GM23338 (cell line): Measurements from ENCODE around the gene RAD51B. TPM values are rescaled to one million over a fixed set of nuclear protein-coding genes. Genes with fewer than 3 reads are reported as not detected.

ENCODE experiments used
- ATAC-seq: fragments of 200-7000 bp; cut with Tn5 transposase; 3 replicates; pipeline ENCODE4 v1.9.1; 2020
- DNase-seq: peaks from one replicate; pipeline ENCODE4 v3.0.0-alpha.2; 2015; ENCODE audit warnings: low spot score
- H2AFZ ChIP-seq: fragments of 200-600 bp; sonication (generic); 2 replicates; pipeline ENCODE4 v1.8.0; 2016; ENCODE audit warnings: antibody characterized with exemption, mild to moderate bottlenecking, moderate library complexity
- H3F3A ChIP-seq: fragments of 200-600 bp; sonication (generic); replicated peaks from 2 replicates; pipeline ENCODE4 v1.8.0; 2017; ENCODE audit warnings: antibody characterized with exemption, mixed run types, low read depth
- H3K27ac ChIP-seq: fragments of 200-600 bp; sonication (generic); 2 replicates; pipeline ENCODE4 v1.6.1; 2016; ENCODE audit warnings: low read depth
- H3K27me3 ChIP-seq: fragments of 200-600 bp; sonication (generic); 2 replicates; pipeline ENCODE4 v1.8.0; 2016; ENCODE audit warnings: mild to moderate bottlenecking, mixed run types, moderate library complexity; ENCODE audit not compliant: insufficient read depth
- H3K36me3 ChIP-seq: fragments of 200-600 bp; sonication (generic); 2 replicates; pipeline ENCODE4 v1.8.0; 2016; ENCODE audit warnings: mild to moderate bottlenecking; ENCODE audit not compliant: insufficient read depth
- H3K4me1 ChIP-seq: fragments of 200-600 bp; sonication (generic); 2 replicates; pipeline ENCODE4 v1.8.0; 2016; ENCODE audit warnings: mild to moderate bottlenecking, moderate library complexity; ENCODE audit not compliant: insufficient read depth
- H3K4me2 ChIP-seq: fragments of 200-600 bp; sonication (generic); 2 replicates; pipeline ENCODE4 v1.7.1; 2017; ENCODE audit warnings: mixed run types
- H3K4me3 ChIP-seq: fragments of 200-600 bp; sonication (generic); 2 replicates; pipeline ENCODE4 v1.6.1; 2016; ENCODE audit warnings: mixed run types
- H3K79me2 ChIP-seq: fragments of 200-600 bp; sonication (generic); replicated peaks from 2 replicates; pipeline ENCODE4 v1.8.0; 2017; ENCODE audit warnings: mild to moderate bottlenecking; ENCODE audit not compliant: insufficient read depth
- H3K9me2 ChIP-seq: fragments of 200-600 bp; sonication (generic); 2 replicates; pipeline ENCODE4 v1.8.0; 2017; ENCODE audit not compliant: insufficient read depth
- H4K20me1 ChIP-seq: fragments of 200-600 bp; sonication (generic); replicated peaks from 2 replicates; pipeline ENCODE4 v1.8.0; 2017; ENCODE audit warnings: mild to moderate bottlenecking; ENCODE audit not compliant: insufficient read depth
- H3K27ac Mint-ChIP-seq: 2 replicates; pipeline ENCODE4 v1.8.0; 2020; ENCODE audit warnings: inconsistent platforms, mild to moderate bottlenecking, moderate library complexity, mixed read lengths
- H3K27me3 Mint-ChIP-seq: 3 replicates; pipeline ENCODE4 v1.8.0; 2022; ENCODE audit warnings: low read depth, mild to moderate bottlenecking, moderate library complexity, mixed read lengths, inconsistent platforms; ENCODE audit not compliant: insufficient read depth, poor library complexity
- H3K36me3 Mint-ChIP-seq: 3 replicates; pipeline ENCODE4 v1.8.0; 2021; ENCODE audit warnings: low read depth, mild to moderate bottlenecking, inconsistent platforms, moderate library complexity, mixed read lengths
- H3K4me1 Mint-ChIP-seq: 3 replicates; pipeline ENCODE4 v1.8.0; 2020; ENCODE audit warnings: mild to moderate bottlenecking, inconsistent platforms, mixed read lengths
- H3K4me3 Mint-ChIP-seq: 3 replicates; pipeline ENCODE4 v1.8.0; 2021; ENCODE audit warnings: moderate library complexity, mild to moderate bottlenecking, inconsistent platforms, mixed read lengths
- H3K9me3 Mint-ChIP-seq: 3 replicates; pipeline ENCODE4 v1.8.0; 2020; ENCODE audit warnings: moderate library complexity, mild to moderate bottlenecking, inconsistent platforms, mixed read lengths
- CREB1 ChIP-seq: fragments of 250-450 bp; sonication (Bioruptor Pico); IDR thresholded peaks from 2 replicates; pipeline ENCODE4 v1.5.0; 2020; ENCODE audit warnings: low read depth, mild to moderate bottlenecking, moderate library complexity
- CTCF ChIP-seq, 2 experiments: fragments of 200-600 bp in 1 of 2; sonication (generic) in 1 of 2; conservative IDR thresholded peaks; 2 replicates each; pipeline versions ENCODE4 v1.5.1 to v1.6.1; 2016 to 2017; ENCODE audit warnings: antibody characterized with exemption in 2 of 2, low read depth in 2 of 2, mild to moderate bottlenecking in 2 of 2, moderate library complexity in 1 of 2
- EZH2 ChIP-seq: fragments of 200-600 bp; sonication (generic); IDR thresholded peaks from one replicate; pipeline ENCODE4 v1.8.0; 2017; ENCODE audit warnings: antibody characterized with exemption, mild to moderate bottlenecking, low read depth; ENCODE audit not compliant: unreplicated experiment
- EZH2phosphoT487 ChIP-seq: fragments of 200-600 bp; sonication (generic); IDR thresholded peaks from one replicate; pipeline ENCODE4 v1.8.1; 2018; ENCODE audit warnings: antibody characterized with exemption; ENCODE audit not compliant: unreplicated experiment
- JUNB ChIP-seq: IDR thresholded peaks from one replicate; pipeline ENCODE4 v1.6.1; 2016; ENCODE audit warnings: antibody characterized with exemption; ENCODE audit not compliant: unreplicated experiment
- NANOG ChIP-seq: IDR thresholded peaks from 2 replicates; pipeline ENCODE4 v1.6.1; 2016; ENCODE audit warnings: antibody characterized with exemption, borderline replicate concordance
- POLR2AphosphoS5 ChIP-seq: IDR thresholded peaks from 2 replicates; pipeline ENCODE4 v1.6.1; 2016; ENCODE audit warnings: antibody characterized with exemption, low read depth
- STAT1 ChIP-seq: IDR thresholded peaks from one replicate; pipeline ENCODE4 v1.6.1; 2016; ENCODE audit warnings: antibody characterized with exemption; ENCODE audit not compliant: unreplicated experiment
- ZNF114 ChIP-seq: fragments of 250-450 bp; sonication (Bioruptor Pico); IDR thresholded peaks from 2 replicates; pipeline ENCODE4 v1.5.0; 2020; ENCODE audit warnings: mild to moderate bottlenecking, moderate library complexity
- ZNF331 ChIP-seq: fragments of 250-450 bp; sonication (Bioruptor Pico); IDR thresholded peaks from 2 replicates; pipeline ENCODE4 v1.5.0; 2020; ENCODE audit warnings: low read depth, mild to moderate bottlenecking, moderate library complexity
- ZNF462 ChIP-seq: fragments of 250-450 bp; sonication (Bioruptor Pico); IDR thresholded peaks from 2 replicates; pipeline ENCODE4 v1.5.0; 2020; ENCODE audit warnings: mild to moderate bottlenecking, moderate library complexity
- polyA plus RNA-seq: library from polyadenylated mRNA; unstranded; fragments of >200 nt; fragmentation: Nextera tagmentation; extraction: Ambion mirVana; gene quantifications from 2 replicates; pipeline ENCODE4 v1.2.1, GENCODE V29; 2016
- total RNA-seq: library from RNA; depleted of rRNA; stranded (reverse); fragments of >200 nt; shearing (Covaris generic); gene quantifications from 2 replicates; pipeline ENCODE4 v1.2.3, GENCODE V29; 2014
- TF ChIP-seq, protein P1 (sequence below): IDR thresholded peaks from one replicate; pipeline ENCODE4 v1.6.1; 2018; ENCODE audit warnings: antibody characterized with exemption; ENCODE audit not compliant: unreplicated experiment
- TF ChIP-seq, protein P2 (sequence below): IDR thresholded peaks from 2 replicates; pipeline ENCODE4 v1.6.1; 2016; ENCODE audit warnings: antibody characterized with exemption

The RAD51B gene
- total and polyA plus RNA-seq, 2 experiments from 2014 or later, result 15.7 to 29.1 TPM

GRCh38 chr14:67856827-67857226 lies 37.2 kb downstream of the RAD51B start (continued):
- TF ChIP-seq ZNF462, result no peak
- TF ChIP-seq ZNF114 (CRISPR knock-in tag), result no peak
- TF ChIP-seq POLR2AphosphoS5, result no peak
- TF ChIP-seq EZH2, result no peak
- TF ChIP-seq CREB1 (CRISPR knock-in tag), result no peak
- TF ChIP-seq ZNF331 (CRISPR knock-in tag), result no peak
- no peak for TF ChIP-seq STAT1

GRCh38 chr14:67857778-67858350 lies 38.3 kb downstream of the RAD51B start:
- DNase-seq, result peak; percentile 21
- no peaks in the 10 kb centered on the region for H3K36me3 Mint-ChIP-seq

More at GRCh38 chr14:67857778-67858350, 38.3 kb downstream of the RAD51B start:
- peak; percentile 74 for ATAC-seq
- Histone ChIP-seq H3K27me3 (no peaks in the 10 kb centered on the region), H3K4me2 (no peak overlapping the region), H4K20me1 (no peaks in the 10 kb centered on the region), H3K36me3 (no peaks in the 10 kb centered on the region), H3K79me2 (no peaks in the 10 kb centered on the region), H3K27ac (no peak overlapping the region), H2AFZ (no peak overlapping the region), H3K9me2 (no peaks in the 10 kb centered on the region), H3K4me1 (0 out of 2 replicates have a peak, but pooled peaks cover 4% of the 10 kb centered on the region), H3K4me3 (no peak overlapping the region), H3F3A (no peaks in the 10 kb centered on the region)
- no peak overlapping the region for H3K27ac Mint-ChIP-seq
- peaks cover 3% of the 10 kb centered on the region for H3K27me3 Mint-ChIP-seq
- peaks cover 10% of the 10 kb centered on the region; the same call in 2 of the 3 replicates for H3K4me1 Mint-ChIP-seq
- H3K9me3 Mint-ChIP-seq, result no peaks in the 10 kb centered on the region
- H3K4me3 Mint-ChIP-seq, result no peak overlapping the region
- TF ChIP-seq EZH2phosphoT487, result no peak
- TF ChIP-seq, protein P1, sequence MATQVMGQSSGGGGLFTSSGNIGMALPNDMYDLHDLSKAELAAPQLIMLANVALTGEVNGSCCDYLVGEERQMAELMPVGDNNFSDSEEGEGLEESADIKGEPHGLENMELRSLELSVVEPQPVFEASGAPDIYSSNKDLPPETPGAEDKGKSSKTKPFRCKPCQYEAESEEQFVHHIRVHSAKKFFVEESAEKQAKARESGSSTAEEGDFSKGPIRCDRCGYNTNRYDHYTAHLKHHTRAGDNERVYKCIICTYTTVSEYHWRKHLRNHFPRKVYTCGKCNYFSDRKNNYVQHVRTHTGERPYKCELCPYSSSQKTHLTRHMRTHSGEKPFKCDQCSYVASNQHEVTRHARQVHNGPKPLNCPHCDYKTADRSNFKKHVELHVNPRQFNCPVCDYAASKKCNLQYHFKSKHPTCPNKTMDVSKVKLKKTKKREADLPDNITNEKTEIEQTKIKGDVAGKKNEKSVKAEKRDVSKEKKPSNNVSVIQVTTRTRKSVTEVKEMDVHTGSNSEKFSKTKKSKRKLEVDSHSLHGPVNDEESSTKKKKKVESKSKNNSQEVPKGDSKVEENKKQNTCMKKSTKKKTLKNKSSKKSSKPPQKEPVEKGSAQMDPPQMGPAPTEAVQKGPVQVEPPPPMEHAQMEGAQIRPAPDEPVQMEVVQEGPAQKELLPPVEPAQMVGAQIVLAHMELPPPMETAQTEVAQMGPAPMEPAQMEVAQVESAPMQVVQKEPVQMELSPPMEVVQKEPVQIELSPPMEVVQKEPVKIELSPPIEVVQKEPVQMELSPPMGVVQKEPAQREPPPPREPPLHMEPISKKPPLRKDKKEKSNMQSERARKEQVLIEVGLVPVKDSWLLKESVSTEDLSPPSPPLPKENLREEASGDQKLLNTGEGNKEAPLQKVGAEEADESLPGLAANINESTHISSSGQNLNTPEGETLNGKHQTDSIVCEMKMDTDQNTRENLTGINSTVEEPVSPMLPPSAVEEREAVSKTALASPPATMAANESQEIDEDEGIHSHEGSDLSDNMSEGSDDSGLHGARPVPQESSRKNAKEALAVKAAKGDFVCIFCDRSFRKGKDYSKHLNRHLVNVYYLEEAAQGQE, result no peak
- no peak for TF ChIP-seq NANOG
- no peak for TF ChIP-seq JUNB
- TF ChIP-seq, protein P2, sequence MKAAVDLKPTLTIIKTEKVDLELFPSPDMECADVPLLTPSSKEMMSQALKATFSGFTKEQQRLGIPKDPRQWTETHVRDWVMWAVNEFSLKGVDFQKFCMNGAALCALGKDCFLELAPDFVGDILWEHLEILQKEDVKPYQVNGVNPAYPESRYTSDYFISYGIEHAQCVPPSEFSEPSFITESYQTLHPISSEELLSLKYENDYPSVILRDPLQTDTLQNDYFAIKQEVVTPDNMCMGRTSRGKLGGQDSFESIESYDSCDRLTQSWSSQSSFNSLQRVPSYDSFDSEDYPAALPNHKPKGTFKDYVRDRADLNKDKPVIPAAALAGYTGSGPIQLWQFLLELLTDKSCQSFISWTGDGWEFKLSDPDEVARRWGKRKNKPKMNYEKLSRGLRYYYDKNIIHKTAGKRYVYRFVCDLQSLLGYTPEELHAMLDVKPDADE, result no peak
- TF ChIP-seq CTCF (conservative IDR thresholded peaks at IDR 0.05; ENCODE audit: low read depth in 2 of 2), result peak; percentile 28 to 50; a peak in 3 of 4 replicates
- TF ChIP-seq STAT1, result no peak
- TF ChIP-seq POLR2AphosphoS5, result no peak
